ENCODE results near the gene SIK3. TPM values are rescaled to one million over a fixed set of nuclear protein-coding genes. Genes with fewer than 3 reads are reported as not detected.

The SIK3 gene
- total RNA-seq, 1 experiment from 2014 or later: 34.4 TPM

DNA sequence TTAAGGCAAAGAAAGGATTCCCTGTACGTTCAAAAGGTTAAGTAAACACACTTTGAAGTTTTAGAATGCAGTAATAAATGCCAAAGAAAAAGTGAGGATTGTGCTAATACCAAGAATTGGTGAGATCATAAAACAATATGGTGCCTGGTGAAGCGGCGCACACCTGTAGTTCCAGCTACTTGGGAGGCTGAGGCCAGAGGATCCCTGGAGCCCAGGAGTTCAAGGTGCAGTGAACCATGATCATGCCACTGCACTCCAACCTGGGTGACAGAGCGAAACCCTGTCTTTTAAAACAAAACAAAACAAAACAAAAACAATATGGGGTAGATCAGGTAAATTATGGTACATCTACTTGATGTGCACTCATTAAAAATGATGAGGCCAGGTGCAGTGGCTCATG lies 187.4 kb downstream of the SIK3 start:
- Mint-ChIP-seq H3K4me1 (no peaks in the 10 kb centered on the region), H3K4me3 (no peak overlapping the region), H3K9me3 (no peaks in the 10 kb centered on the region), H3K36me3 (peaks cover 3% of the 10 kb centered on the region; the same call in 1 of the 2 replicates), H3K27ac (peak overlapping the region; percentile 5; the same call in 1 of the 2 replicates), H3K27me3 (ENCODE audit: low read depth) (no peaks in the 10 kb centered on the region)
- ATAC-seq (no peak), DNase-seq (ENCODE audit: low spot score) (no peak)
- TF ChIP-seq, protein P1, sequence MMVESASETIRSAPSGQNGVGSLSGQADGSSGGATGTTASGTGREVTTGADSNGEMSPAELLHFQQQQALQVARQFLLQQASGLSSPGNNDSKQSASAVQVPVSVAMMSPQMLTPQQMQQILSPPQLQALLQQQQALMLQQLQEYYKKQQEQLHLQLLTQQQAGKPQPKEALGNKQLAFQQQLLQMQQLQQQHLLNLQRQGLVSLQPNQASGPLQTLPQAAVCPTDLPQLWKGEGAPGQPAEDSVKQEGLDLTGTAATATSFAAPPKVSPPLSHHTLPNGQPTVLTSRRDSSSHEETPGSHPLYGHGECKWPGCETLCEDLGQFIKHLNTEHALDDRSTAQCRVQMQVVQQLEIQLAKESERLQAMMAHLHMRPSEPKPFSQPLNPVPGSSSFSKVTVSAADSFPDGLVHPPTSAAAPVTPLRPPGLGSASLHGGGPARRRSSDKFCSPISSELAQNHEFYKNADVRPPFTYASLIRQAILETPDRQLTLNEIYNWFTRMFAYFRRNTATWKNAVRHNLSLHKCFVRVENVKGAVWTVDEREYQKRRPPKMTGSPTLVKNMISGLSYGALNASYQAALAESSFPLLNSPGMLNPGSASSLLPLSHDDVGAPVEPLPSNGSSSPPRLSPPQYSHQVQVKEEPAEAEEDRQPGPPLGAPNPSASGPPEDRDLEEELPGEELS (CRISPR knock-in tag; IDR thresholded peaks at IDR 0.05): no peak
- TF ChIP-seq ATF1 (CRISPR knock-in tag; IDR thresholded peaks at IDR 0.05) (no peak), JAZF1 (CRISPR knock-in tag; IDR thresholded peaks at IDR 0.05) (no peak), ZNF219 (CRISPR knock-in tag; IDR thresholded peaks at IDR 0.05; ENCODE audit: borderline replicate concordance) (no peak), SMAD3 (CRISPR knock-in tag; IDR thresholded peaks at IDR 0.05; ENCODE audit: borderline replicate concordance) (no peak), ELF4 (CRISPR knock-in tag; IDR thresholded peaks at IDR 0.05; ENCODE audit: low read depth) (no peak)
- TF ChIP-seq, protein P2, sequence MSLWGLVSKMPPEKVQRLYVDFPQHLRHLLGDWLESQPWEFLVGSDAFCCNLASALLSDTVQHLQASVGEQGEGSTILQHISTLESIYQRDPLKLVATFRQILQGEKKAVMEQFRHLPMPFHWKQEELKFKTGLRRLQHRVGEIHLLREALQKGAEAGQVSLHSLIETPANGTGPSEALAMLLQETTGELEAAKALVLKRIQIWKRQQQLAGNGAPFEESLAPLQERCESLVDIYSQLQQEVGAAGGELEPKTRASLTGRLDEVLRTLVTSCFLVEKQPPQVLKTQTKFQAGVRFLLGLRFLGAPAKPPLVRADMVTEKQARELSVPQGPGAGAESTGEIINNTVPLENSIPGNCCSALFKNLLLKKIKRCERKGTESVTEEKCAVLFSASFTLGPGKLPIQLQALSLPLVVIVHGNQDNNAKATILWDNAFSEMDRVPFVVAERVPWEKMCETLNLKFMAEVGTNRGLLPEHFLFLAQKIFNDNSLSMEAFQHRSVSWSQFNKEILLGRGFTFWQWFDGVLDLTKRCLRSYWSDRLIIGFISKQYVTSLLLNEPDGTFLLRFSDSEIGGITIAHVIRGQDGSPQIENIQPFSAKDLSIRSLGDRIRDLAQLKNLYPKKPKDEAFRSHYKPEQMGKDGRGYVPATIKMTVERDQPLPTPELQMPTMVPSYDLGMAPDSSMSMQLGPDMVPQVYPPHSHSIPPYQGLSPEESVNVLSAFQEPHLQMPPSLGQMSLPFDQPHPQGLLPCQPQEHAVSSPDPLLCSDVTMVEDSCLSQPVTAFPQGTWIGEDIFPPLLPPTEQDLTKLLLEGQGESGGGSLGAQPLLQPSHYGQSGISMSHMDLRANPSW (CRISPR knock-in tag; conservative IDR thresholded peaks at IDR 0.05; ENCODE audit: low read depth): no peak
- TF ChIP-seq, protein P3, sequence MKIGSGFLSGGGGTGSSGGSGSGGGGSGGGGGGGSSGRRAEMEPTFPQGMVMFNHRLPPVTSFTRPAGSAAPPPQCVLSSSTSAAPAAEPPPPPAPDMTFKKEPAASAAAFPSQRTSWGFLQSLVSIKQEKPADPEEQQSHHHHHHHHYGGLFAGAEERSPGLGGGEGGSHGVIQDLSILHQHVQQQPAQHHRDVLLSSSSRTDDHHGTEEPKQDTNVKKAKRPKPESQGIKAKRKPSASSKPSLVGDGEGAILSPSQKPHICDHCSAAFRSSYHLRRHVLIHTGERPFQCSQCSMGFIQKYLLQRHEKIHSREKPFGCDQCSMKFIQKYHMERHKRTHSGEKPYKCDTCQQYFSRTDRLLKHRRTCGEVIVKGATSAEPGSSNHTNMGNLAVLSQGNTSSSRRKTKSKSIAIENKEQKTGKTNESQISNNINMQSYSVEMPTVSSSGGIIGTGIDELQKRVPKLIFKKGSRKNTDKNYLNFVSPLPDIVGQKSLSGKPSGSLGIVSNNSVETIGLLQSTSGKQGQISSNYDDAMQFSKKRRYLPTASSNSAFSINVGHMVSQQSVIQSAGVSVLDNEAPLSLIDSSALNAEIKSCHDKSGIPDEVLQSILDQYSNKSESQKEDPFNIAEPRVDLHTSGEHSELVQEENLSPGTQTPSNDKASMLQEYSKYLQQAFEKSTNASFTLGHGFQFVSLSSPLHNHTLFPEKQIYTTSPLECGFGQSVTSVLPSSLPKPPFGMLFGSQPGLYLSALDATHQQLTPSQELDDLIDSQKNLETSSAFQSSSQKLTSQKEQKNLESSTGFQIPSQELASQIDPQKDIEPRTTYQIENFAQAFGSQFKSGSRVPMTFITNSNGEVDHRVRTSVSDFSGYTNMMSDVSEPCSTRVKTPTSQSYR (CRISPR knock-in tag; IDR thresholded peaks at IDR 0.05): no peak
- ChIA-PET CTCF (interaction anchor here (1.4 kb wide), 1 partner anchor 228 kb away, joined by 4 read pairs; no protein-coding TSS in a partner anchor), POLR2A (no interaction called here)

DNA sequence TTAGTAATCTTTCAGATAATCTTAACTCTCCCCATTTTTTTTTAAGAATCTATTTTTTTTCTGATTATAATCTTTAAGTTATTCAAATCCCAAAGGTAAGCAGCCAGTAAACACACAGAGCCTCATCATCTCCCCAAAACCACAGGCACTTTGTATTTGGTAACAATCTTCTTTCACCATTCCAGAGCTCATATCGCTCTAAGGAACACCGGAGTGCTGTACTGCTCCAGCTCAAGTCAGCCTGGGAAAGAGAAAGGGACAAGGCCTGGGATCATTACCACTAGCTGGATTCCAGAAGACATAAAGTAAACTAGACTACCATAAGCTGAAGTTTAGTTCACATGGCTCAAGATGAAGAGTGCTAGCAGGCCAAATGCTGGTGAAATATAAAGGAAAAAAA lies 187.8 kb downstream of the SIK3 start:
- CTCF ChIA-PET: interaction anchor here (0.5 to 1.4 kb wide), 2 partner anchors 188 to 228 kb away, joined by 4 read pairs; partner anchors contain the start of gene SIK3
- Mint-ChIP-seq H3K4me3 (no peak overlapping the region), H3K9me3 (no peaks in the 10 kb centered on the region), H3K27me3 (ENCODE audit: low read depth) (no peaks in the 10 kb centered on the region), H3K36me3 (peaks cover 3% of the 10 kb centered on the region; the same call in 1 of the 2 replicates), H3K4me1 (no peaks in the 10 kb centered on the region), H3K27ac (peak overlapping the region; percentile 5; the same call in 1 of the 2 replicates)
- POLR2A ChIA-PET: no interaction called here
- TF ChIP-seq, protein P4, sequence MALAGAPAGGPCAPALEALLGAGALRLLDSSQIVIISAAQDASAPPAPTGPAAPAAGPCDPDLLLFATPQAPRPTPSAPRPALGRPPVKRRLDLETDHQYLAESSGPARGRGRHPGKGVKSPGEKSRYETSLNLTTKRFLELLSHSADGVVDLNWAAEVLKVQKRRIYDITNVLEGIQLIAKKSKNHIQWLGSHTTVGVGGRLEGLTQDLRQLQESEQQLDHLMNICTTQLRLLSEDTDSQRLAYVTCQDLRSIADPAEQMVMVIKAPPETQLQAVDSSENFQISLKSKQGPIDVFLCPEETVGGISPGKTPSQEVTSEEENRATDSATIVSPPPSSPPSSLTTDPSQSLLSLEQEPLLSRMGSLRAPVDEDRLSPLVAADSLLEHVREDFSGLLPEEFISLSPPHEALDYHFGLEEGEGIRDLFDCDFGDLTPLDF (CRISPR knock-in tag; IDR thresholded peaks at IDR 0.05): no peak
- TF ChIP-seq, protein P5, sequence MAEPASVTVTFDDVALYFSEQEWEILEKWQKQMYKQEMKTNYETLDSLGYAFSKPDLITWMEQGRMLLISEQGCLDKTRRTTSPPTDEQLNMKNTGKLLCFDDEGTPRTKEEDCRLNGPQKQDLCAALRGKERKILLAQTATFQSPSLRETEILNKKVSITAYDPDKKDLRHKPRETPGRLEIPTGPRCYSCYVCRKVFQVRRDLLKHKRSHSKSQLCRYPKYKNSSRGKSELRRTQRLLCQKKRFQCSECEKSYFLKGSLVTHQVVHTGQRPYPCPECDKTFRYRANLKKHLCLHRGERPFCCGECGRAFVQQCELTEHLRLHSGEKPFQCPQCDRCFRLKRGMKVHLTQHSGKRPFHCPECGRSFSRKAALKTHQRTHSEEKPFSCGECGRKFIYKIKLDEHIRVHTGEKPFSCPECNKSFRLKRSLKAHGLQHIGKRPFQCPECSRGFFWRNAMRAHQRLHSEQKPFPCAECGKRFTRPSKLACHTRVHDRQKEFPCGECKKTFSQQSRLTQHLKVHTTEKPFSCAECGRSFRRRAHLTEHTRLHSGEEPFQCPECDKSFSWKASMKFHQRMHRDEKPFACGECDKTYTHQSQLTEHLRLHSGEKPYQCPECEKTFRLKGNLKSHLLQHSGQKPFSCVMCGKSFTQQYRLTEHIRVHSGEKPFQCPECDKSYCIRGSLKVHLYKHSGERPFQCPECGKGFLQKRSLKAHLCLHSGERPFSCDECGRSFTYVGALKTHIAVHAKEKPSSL (CRISPR knock-in tag; conservative IDR thresholded peaks at IDR 0.05): no peak
- TF ChIP-seq, protein P6, sequence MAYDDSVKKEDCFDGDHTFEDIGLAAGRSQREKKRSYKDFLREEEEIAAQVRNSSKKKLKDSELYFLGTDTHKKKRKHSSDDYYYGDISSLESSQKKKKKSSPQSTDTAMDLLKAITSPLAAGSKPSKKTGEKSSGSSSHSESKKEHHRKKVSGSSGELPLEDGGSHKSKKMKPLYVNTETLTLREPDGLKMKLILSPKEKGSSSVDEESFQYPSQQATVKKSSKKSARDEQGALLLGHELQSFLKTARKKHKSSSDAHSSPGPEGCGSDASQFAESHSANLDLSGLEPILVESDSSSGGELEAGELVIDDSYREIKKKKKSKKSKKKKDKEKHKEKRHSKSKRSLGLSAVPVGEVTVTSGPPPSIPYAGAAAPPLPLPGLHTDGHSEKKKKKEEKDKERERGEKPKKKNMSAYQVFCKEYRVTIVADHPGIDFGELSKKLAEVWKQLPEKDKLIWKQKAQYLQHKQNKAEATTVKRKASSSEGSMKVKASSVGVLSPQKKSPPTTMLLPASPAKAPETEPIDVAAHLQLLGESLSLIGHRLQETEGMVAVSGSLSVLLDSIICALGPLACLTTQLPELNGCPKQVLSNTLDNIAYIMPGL (CRISPR knock-in tag; IDR thresholded peaks at IDR 0.05): no peak
- ATAC-seq: no peak
- DNase-seq (ENCODE audit: low spot score): no peak

Measured in WTC11 (cell line).